ENCODE results near the gene SDK2. TPM values are rescaled to one million over a fixed set of nuclear protein-coding genes. Genes with fewer than 3 reads are reported as not detected.
A peak's percentile ranks its signal among the peaks of the same experiment; 100 is the strongest.

SDK2 gene
- total RNA-seq, 2 experiments from 2014 or later, result 0.09 to 3.7 TPM

- no peak overlapping the region for H3K27ac Mint-ChIP-seq
- ATAC-seq (no peak), DNase-seq (no peak)
- CTCF ChIA-PET, result no interaction called here
- no peaks in the 10 kb centered on the region for H3K36me3 Mint-ChIP-seq
- H3K4me1 Mint-ChIP-seq, result no peaks in the 10 kb centered on the region
- H3K4me3 Mint-ChIP-seq, result no peak overlapping the region
- H3K27me3 Mint-ChIP-seq, result peaks cover 19% of the 10 kb centered on the region
- no peaks in the 10 kb centered on the region for H3K9me3 Mint-ChIP-seq (ENCODE audit: low read depth)
Observed at GRCh38 chr17:73580073-73580710, 64.1 kb downstream of the SDK2 start.

GRCh38 chr17:73576556-73577098, 67.6 kb downstream of the SDK2 start:
- ATAC-seq (no peak), DNase-seq (no peak)
- CTCF ChIA-PET, result no interaction called here
- Mint-ChIP-seq H3K4me1 (no peaks in the 10 kb centered on the region), H3K27ac (no peak overlapping the region), H3K4me3 (no peak overlapping the region), H3K9me3 (ENCODE audit: low read depth) (no peaks in the 10 kb centered on the region), H3K27me3 (peaks cover 23% of the 10 kb centered on the region), H3K36me3 (no peaks in the 10 kb centered on the region)

- CTCF ChIA-PET, result no interaction called here
- no peak overlapping the region for H3K4me3 Mint-ChIP-seq
- peaks cover 23% of the 10 kb centered on the region for H3K27me3 Mint-ChIP-seq
- H3K4me1 Mint-ChIP-seq, result no peaks in the 10 kb centered on the region
- no peak for DNase-seq
- no peak overlapping the region for H3K27ac Mint-ChIP-seq
- H3K36me3 Mint-ChIP-seq, result no peaks in the 10 kb centered on the region
- no peak for ATAC-seq
- no peaks in the 10 kb centered on the region for H3K9me3 Mint-ChIP-seq (ENCODE audit: low read depth)
Observed at GRCh38 chr17:73575470-73576221, 68.6 kb downstream of the SDK2 start.

GRCh38 chr17:73571511-73572130, 72.6 kb downstream of the SDK2 start:
- no peaks in the 10 kb centered on the region for H3K36me3 Mint-ChIP-seq
- peaks cover 19% of the 10 kb centered on the region for H3K4me1 Mint-ChIP-seq
- H3K4me3 Mint-ChIP-seq, result no peak overlapping the region
- DNase-seq (no peak), ATAC-seq (no peak)
- H3K9me3 Mint-ChIP-seq (ENCODE audit: low read depth), result no peaks in the 10 kb centered on the region
- H3K27me3 Mint-ChIP-seq, result peaks cover 18% of the 10 kb centered on the region
- CTCF ChIA-PET, result no interaction called here
- H3K27ac Mint-ChIP-seq, result no peak overlapping the region

GRCh38 chr17:73569762-73570319, 74.4 kb downstream of the SDK2 start:
- Mint-ChIP-seq H3K27ac (no peak overlapping the region), H3K36me3 (peaks cover 1% of the 10 kb centered on the region), H3K4me1 (peaks cover 21% of the 10 kb centered on the region), H3K4me3 (no peak overlapping the region), H3K9me3 (ENCODE audit: low read depth) (no peaks in the 10 kb centered on the region), H3K27me3 (peaks cover 5% of the 10 kb centered on the region)
- CTCF ChIA-PET, result interaction anchor here (0.9 kb wide), 1 partner anchor 76 kb away, joined by 3 read pairs; no protein-coding TSS in a partner anchor
- no peak for ATAC-seq
- no peak for DNase-seq

- DNase-seq (no peak), ATAC-seq (no peak)
- no peak overlapping the region for H3K27ac Mint-ChIP-seq
- CTCF ChIA-PET, result interaction anchor here (1.4 kb wide), 1 partner anchor 9 kb away, joined by 3 read pairs; no protein-coding TSS in a partner anchor
- H3K36me3 Mint-ChIP-seq, result peaks cover 1% of the 10 kb centered on the region
- no peaks in the 10 kb centered on the region for H3K9me3 Mint-ChIP-seq (ENCODE audit: low read depth)
- H3K27me3 Mint-ChIP-seq, result peaks cover 2% of the 10 kb centered on the region
- H3K4me3 Mint-ChIP-seq, result no peak overlapping the region
- H3K4me1 Mint-ChIP-seq, result peaks cover 21% of the 10 kb centered on the region
Observed at GRCh38 chr17:73568934-73569333, 75.3 kb downstream of the SDK2 start.

GRCh38 chr17:73566905-73567782, 77.1 kb downstream of the SDK2 start:
- CTCF ChIA-PET, result interaction anchor here (0.5 to 1.8 kb wide), 6 partner anchors 10 to 1605 kb away, joined by 3 to 5 read pairs (median 4); partner anchors contain the start of gene SDK2
- Mint-ChIP-seq H3K4me1 (peaks cover 21% of the 10 kb centered on the region), H3K27me3 (peaks cover 2% of the 10 kb centered on the region), H3K4me3 (no peak overlapping the region), H3K36me3 (peaks cover 1% of the 10 kb centered on the region), H3K9me3 (ENCODE audit: low read depth) (no peaks in the 10 kb centered on the region), H3K27ac (peak overlapping the region; percentile 69)
- DNase-seq (peak; percentile 73), ATAC-seq (peak; percentile 77)

- H3K9me3 Mint-ChIP-seq (ENCODE audit: low read depth), result no peaks in the 10 kb centered on the region
- H3K36me3 Mint-ChIP-seq, result peaks cover 1% of the 10 kb centered on the region
- CTCF ChIA-PET, result no interaction called here
- peaks cover 31% of the 10 kb centered on the region for H3K4me1 Mint-ChIP-seq
- no peak overlapping the region for H3K4me3 Mint-ChIP-seq
- ATAC-seq (no peak), DNase-seq (no peak)
- H3K27me3 Mint-ChIP-seq, result peaks cover 2% of the 10 kb centered on the region
- no peak overlapping the region for H3K27ac Mint-ChIP-seq
Observed at GRCh38 chr17:73564843-73565242, 79.4 kb downstream of the SDK2 start.

DNA sequence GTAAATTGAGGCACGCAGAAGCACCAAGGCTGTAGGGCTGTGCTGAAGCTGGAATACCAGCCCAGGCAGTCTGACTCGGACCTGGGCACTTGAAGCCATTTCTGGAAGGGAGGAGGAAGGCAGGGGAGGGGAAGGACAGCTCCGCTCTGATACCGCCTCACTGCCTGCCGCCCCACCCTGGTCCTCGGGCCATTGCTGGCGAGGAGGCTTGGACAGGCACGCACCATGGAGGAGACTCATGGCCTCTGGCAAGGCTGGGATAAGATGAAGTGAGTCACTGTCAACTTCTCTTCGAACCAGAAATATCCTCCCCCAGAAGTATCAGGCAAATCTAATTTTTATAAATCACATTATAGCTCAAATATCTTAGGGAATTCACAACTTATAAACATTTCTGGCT, 81.3 kb downstream of the SDK2 start:
- ATAC-seq, result no peak
- no peak overlapping the region for H3K27ac Mint-ChIP-seq
- H3K4me3 Mint-ChIP-seq, result no peak overlapping the region
- peaks cover 26% of the 10 kb centered on the region for H3K4me1 Mint-ChIP-seq
- DNase-seq, result no peak
- peaks cover 8% of the 10 kb centered on the region for H3K27me3 Mint-ChIP-seq
- H3K9me3 Mint-ChIP-seq (ENCODE audit: low read depth), result no peaks in the 10 kb centered on the region
- CTCF ChIA-PET, result no interaction called here
- H3K36me3 Mint-ChIP-seq, result peaks cover 3% of the 10 kb centered on the region

DNA sequence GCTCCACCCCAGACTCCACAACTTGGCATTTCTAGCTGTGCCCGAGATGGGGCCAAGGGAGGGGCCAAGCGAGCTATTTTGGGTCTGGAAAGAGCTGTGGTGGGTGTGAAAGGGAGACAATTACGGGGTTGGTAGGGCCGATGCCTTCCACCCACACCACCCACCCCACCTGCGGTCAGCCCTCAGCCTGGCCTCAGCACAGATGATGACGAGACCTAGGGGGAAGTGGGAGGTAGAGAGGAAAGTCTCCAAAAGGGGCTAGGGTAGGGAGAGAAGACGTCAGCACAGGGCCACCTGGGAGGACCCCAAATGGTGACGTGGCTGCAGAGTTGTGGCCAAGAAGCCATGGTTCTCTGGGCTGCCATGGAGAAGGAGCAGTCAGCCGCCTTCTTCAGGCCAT, 83.1 kb downstream of the SDK2 start:
- DNase-seq (no peak), ATAC-seq (no peak)
- H3K4me1 Mint-ChIP-seq, result peaks cover 13% of the 10 kb centered on the region
- peaks cover 26% of the 10 kb centered on the region for H3K27me3 Mint-ChIP-seq
- H3K27ac Mint-ChIP-seq, result no peak overlapping the region
- H3K4me3 Mint-ChIP-seq, result no peak overlapping the region
- CTCF ChIA-PET, result no interaction called here
- H3K36me3 Mint-ChIP-seq, result peaks cover 3% of the 10 kb centered on the region
- H3K9me3 Mint-ChIP-seq (ENCODE audit: low read depth), result no peaks in the 10 kb centered on the region

- CTCF ChIA-PET, result interaction anchor here (1.3 kb wide), 1 partner anchor 8 kb away, joined by 3 read pairs; no protein-coding TSS in a partner anchor
- DNase-seq (no peak), ATAC-seq (no peak)
- Mint-ChIP-seq H3K4me3 (no peak overlapping the region), H3K27ac (no peak overlapping the region), H3K9me3 (ENCODE audit: low read depth) (no peaks in the 10 kb centered on the region), H3K36me3 (peaks cover 1% of the 10 kb centered on the region), H3K4me1 (peaks cover 13% of the 10 kb centered on the region), H3K27me3 (peaks cover 31% of the 10 kb centered on the region)
Observed at GRCh38 chr17:73560661-73561060, 83.6 kb downstream of the SDK2 start.

DNA sequence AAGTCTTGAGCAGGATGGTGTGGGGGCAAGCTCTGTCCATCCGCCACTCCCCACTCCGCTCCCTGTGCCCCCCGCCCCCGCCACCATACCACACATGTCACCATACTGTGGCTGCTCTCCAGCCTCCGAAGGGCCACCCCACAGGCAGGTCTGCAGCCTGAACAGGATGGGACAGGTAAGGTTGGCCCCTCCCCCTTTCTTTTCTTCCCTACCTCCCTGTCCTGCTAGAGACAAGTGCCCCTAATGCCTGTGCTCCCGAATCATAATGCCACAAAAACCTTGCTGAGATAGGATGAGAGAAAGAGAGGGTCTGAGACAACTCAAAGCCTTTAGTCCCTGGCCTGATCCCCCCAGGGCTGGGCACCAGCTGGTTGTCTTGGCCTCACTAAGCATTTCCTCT, 84.7 kb downstream of the SDK2 start:
- Mint-ChIP-seq H3K4me3 (no peak overlapping the region), H3K27ac (no peak overlapping the region), H3K36me3 (peaks cover 1% of the 10 kb centered on the region), H3K9me3 (ENCODE audit: low read depth) (no peaks in the 10 kb centered on the region), H3K4me1 (peaks cover 14% of the 10 kb centered on the region), H3K27me3 (peaks cover 38% of the 10 kb centered on the region)
- no peak for ATAC-seq
- CTCF ChIA-PET, result interaction anchor here (0.6 to 1.3 kb wide), 2 partner anchors 9 to 472 kb away, joined by 3 read pairs; no protein-coding TSS in a partner anchor
- DNase-seq, result no peak

Data from activated CD8-positive, alpha-beta memory T cell treated with anti-CD3 and anti-CD28 coated beads, Interleukin-2, amount 10 ng/mL, durations not matched to agents 7 days and 5 days (primary cell).